GM19193 (cell line): ENCODE measurements around the gene VTCN1.

Experiments used
- POLR2A ChIP-seq: IDR thresholded peaks from 4 replicates; pipeline ENCODE4 v1.6.1; 2011; ENCODE audit not compliant: insufficient read depth, insufficient read length; ENCODE audit errors: extremely low read depth

The VTCN1 gene

GRCh38 chr1:117210831-117211261, at the start of gene VTCN1:
TSS of gene VTCN1 (minus strand) at chr1:117210927. CDS start at chr1:117210855, 72 bp downstream.
- no peak for TF ChIP-seq POLR2A

GRCh38 chr1:117258791-117259190, 48.1 kb upstream of the VTCN1 start:
- no peak for TF ChIP-seq POLR2A

- TF ChIP-seq POLR2A: no peak
These were observed 46.6 kb upstream of the VTCN1 start for GRCh38 chr1:117257291-117257690.

GRCh38 chr1:117250061-117250606, 39.4 kb upstream of the VTCN1 start:
- no peak for TF ChIP-seq POLR2A

- no peak for TF ChIP-seq POLR2A
These were observed 34.2 kb upstream of the VTCN1 start for GRCh38 chr1:117244971-117245370.

GRCh38 chr1:117244306-117244705, 33.6 kb upstream of the VTCN1 start:
- TF ChIP-seq POLR2A: no peak

- TF ChIP-seq POLR2A: no peak
These were observed 30.8 kb upstream of the VTCN1 start for GRCh38 chr1:117241512-117241911.

GRCh38 chr1:117240547-117240946, 29.8 kb upstream of the VTCN1 start:
- TF ChIP-seq POLR2A: no peak

DNA sequence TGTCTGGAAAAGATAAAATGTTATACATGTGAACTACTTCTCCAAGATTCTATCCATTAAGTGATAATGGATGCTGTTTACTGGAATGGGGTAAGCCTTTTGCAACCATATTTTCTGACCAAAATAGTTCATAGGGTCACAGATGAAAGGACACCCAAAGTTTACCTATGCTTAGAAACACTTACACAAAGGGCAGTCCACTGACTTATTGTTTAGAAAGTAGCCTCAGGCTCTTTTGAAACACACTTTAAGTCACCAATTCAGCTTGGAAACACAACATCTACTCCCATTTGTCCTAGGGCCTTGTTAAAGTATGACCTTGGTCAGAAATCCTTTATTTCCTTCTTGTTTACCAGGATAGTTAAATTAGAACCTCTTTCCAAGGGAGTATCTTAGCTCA, 28.7 kb upstream of the VTCN1 start:
- TF ChIP-seq POLR2A: no peak

- no peak for TF ChIP-seq POLR2A
These were observed 27.1 kb upstream of the VTCN1 start for GRCh38 chr1:117237726-117238381.

DNA sequence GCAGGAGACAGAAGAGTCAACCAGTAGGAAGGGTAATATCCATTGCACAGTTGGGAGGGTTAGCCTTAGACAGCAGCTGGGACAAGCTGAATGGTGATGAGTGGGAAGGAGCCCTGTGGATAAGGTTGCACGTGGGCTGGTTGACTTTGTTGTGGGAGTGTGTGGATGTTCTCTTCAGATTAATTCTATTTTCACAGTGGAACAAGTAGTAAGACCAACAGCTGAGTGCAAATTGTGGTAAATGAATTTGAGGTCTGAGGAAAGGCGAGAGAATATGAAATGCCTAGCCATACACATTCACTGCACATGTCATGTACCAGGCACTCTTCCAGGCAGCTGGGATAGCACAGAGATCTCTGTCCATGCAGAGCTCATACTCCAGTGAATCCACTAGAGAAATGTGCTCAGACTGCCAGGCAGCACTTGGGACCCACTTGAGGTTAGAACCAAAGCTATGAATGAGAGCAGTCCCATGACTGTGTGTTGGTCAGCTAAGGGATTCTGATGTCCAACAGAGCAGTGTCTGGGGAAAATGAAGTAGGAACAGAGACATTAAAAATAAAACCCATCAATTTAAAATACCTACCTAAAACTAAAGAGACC, 25.2 kb upstream of the VTCN1 start:
- TF ChIP-seq POLR2A: no peak

- TF ChIP-seq POLR2A: no peak
These were observed 21.8 kb upstream of the VTCN1 start for GRCh38 chr1:117232531-117232930.

DNA sequence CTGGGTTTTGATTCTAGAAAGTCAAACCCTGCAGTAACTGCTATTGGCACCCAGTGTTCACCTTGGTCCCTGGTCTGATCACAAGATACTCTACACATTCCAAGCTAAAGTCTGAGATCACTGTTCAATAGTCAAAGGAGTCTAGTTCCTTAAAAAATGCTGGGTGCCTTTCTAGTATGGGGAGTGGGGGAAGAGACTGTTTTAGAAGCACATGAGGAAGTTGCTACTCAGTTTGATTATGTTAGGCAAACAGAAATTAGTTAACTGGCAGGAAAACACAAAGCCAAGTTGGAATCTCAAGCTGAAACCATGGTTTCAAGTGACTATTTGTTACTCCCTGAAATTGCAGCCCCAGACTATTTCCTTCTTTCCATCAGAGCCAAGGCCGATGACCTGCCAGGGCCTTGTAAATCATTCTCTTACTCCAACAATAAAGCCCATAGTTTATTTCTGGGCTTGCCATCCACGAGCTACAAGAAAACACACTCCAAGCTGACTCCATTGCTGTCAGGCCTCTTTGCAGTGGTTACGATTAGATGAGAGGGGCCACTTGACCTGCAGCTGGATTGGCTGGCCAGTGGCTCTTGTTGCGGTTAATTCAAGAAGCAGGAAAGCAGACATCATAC, 21.1 kb upstream of the VTCN1 start:
- TF ChIP-seq POLR2A: no peak

GRCh38 chr1:117231312-117231711, 20.6 kb upstream of the VTCN1 start:
- TF ChIP-seq POLR2A: no peak

DNA sequence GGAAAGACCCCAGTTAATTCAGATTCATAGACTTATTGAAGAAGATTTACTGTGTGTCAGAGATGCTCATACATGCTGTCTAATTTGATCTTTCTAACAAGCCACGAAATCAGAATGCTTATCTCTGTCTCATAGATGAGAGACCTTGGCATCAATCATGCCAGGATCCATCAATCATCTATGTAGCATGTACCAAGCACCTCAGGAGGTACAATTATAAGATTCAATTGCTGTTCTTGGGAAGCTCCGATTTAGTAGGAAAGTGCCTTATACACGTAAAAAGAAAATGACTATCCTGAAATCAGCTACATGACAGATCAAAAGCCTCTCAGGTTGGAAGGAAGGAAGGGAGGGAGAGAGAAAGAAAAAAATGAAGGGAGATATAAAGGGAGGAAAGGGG, 18.5 kb upstream of the VTCN1 start:
- TF ChIP-seq POLR2A: no peak

DNA sequence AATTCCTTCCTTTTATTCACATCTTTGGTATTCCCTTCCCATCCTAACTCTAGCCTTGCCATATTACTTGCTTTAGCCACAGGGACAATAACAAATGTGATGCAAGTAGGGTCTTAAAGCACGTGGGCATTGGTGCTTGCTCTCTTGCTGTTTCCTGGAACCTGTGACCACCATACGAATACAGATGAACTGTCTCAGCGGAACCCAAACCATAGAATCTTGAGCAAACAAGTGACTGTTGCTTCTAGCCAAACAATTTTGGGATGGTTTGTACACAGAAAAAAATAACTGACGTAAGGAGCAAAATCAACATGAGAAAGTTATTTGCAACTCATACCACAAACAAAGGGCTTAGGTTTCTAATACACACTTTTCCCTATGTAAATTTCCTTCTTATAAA, 15.2 kb upstream of the VTCN1 start:
- TF ChIP-seq POLR2A: no peak
